Measurements from ENCODE around the gene ITGB3. TPM values are rescaled to one million over a fixed set of nuclear protein-coding genes. Genes with fewer than 3 reads are reported as not detected.

The ITGB3 gene
- total and polyA plus RNA-seq, 9 of the 15 experiments (the other 6 are each of a cell fraction or from before 2014, with no cell fraction given), result 0.08 to 2.6 (median 0.62) TPM; not detected in 1

- peak; percentile 39; the same call in 1 of the 2 replicates for TF ChIP-seq CBFA2T2 (conservative IDR thresholded peaks at IDR 0.05)
- peak; percentile 67; the same call in 1 of the 2 replicates for TF ChIP-seq SPI1 (IDR thresholded peaks at IDR 0.05; ENCODE audit: borderline replicate concordance, low read depth, low read length)
- TF ChIP-seq SMARCE1 (IDR thresholded peaks at IDR 0.05), result peak; percentile 47; the same call in 1 of the 2 replicates
- no peak; the same call in 1 of the 2 replicates for TF ChIP-seq TEAD4 (IDR thresholded peaks at IDR 0.05; ENCODE audit: low read length)
- TF ChIP-seq TEAD4 (CRISPR knock-in tag; IDR thresholded peaks at IDR 0.05; ENCODE audit: borderline replicate concordance), result no peak
- TF ChIP-seq SMARCB1 (IDR thresholded peaks at IDR 0.05; ENCODE audit: insufficient read length, low read depth), result no peak
- TF ChIP-seq ETV1 (tag; conservative IDR thresholded peaks at IDR 0.05; ENCODE audit: low read depth), result peak; percentile 64
- TF ChIP-seq MEF2D (tag; conservative IDR thresholded peaks at IDR 0.05; ENCODE audit: low read depth), result 0 out of 2 replicates have a peak, but pooled peaks have one; percentile 54
- peak; percentile 85 for TF ChIP-seq ZNF584 (CRISPR knock-in tag; IDR thresholded peaks at IDR 0.05; ENCODE audit: low read depth)
- peak; percentile 94 for TF ChIP-seq NFIC (IDR thresholded peaks at IDR 0.05)
- 0 out of 4 replicates have a peak, but pooled peaks of 1 of the 2 experiments have one; percentile 10 for TF ChIP-seq TBL1XR1 (IDR thresholded peaks at IDR 0.05; ENCODE audit: low read length in 2 of 2)
- TF ChIP-seq BHLHE40 (IDR thresholded peaks at IDR 0.05; ENCODE audit: low read length), result 0 out of 2 replicates have a peak, but pooled peaks have one; percentile 13
- 0 out of 2 replicates have a peak, but pooled peaks have one; percentile 16 for TF ChIP-seq STAT5A (IDR thresholded peaks at IDR 0.05; ENCODE audit: borderline replicate concordance, low read length)
- TF ChIP-seq GABPB1 (CRISPR knock-in tag; IDR thresholded peaks at IDR 0.05), result peak; percentile 72
- TF ChIP-seq CBX3 (IDR thresholded peaks at IDR 0.05; ENCODE audit: borderline replicate concordance in 1 of 2, low read length in 2 of 2), result peak in 1 of 2 experiments; percentile 15; a peak in 1 of 3 replicates
- TF ChIP-seq, protein P1, sequence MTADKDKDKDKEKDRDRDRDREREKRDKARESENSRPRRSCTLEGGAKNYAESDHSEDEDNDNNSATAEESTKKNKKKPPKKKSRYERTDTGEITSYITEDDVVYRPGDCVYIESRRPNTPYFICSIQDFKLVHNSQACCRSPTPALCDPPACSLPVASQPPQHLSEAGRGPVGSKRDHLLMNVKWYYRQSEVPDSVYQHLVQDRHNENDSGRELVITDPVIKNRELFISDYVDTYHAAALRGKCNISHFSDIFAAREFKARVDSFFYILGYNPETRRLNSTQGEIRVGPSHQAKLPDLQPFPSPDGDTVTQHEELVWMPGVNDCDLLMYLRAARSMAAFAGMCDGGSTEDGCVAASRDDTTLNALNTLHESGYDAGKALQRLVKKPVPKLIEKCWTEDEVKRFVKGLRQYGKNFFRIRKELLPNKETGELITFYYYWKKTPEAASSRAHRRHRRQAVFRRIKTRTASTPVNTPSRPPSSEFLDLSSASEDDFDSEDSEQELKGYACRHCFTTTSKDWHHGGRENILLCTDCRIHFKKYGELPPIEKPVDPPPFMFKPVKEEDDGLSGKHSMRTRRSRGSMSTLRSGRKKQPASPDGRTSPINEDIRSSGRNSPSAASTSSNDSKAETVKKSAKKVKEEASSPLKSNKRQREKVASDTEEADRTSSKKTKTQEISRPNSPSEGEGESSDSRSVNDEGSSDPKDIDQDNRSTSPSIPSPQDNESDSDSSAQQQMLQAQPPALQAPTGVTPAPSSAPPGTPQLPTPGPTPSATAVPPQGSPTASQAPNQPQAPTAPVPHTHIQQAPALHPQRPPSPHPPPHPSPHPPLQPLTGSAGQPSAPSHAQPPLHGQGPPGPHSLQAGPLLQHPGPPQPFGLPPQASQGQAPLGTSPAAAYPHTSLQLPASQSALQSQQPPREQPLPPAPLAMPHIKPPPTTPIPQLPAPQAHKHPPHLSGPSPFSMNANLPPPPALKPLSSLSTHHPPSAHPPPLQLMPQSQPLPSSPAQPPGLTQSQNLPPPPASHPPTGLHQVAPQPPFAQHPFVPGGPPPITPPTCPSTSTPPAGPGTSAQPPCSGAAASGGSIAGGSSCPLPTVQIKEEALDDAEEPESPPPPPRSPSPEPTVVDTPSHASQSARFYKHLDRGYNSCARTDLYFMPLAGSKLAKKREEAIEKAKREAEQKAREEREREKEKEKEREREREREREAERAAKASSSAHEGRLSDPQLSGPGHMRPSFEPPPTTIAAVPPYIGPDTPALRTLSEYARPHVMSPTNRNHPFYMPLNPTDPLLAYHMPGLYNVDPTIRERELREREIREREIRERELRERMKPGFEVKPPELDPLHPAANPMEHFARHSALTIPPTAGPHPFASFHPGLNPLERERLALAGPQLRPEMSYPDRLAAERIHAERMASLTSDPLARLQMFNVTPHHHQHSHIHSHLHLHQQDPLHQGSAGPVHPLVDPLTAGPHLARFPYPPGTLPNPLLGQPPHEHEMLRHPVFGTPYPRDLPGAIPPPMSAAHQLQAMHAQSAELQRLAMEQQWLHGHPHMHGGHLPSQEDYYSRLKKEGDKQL (CRISPR knock-in tag; IDR thresholded peaks at IDR 0.05; ENCODE audit: borderline replicate concordance), result no peak
- TF ChIP-seq SRF (CRISPR knock-in tag; IDR thresholded peaks at IDR 0.05), result 0 out of 4 replicates have a peak, but pooled peaks of 1 of the 2 experiments have one; percentile 25
- peak in 1 of 2 experiments; percentile 29; a peak in 1 of 4 replicates for TF ChIP-seq RCOR1 (IDR thresholded peaks at IDR 0.05; ENCODE audit: borderline replicate concordance in 1 of 2, low read depth in 2 of 2, low read length in 2 of 2)
- TF ChIP-seq GATAD2A (IDR thresholded peaks at IDR 0.05), result 0 out of 2 replicates have a peak, but pooled peaks have one; percentile 40
- no peak for TF ChIP-seq NR4A1 (CRISPR knock-in tag; IDR thresholded peaks at IDR 0.05)
- TF ChIP-seq NR4A1 (tag; IDR thresholded peaks at IDR 0.05), result no peak
- TF ChIP-seq L3MBTL2 (IDR thresholded peaks at IDR 0.05), result no peak
- TF ChIP-seq TCF3 (CRISPR knock-in tag; IDR thresholded peaks at IDR 0.05), result peak; percentile 43; the same call in 1 of the 2 replicates
- peak; percentile 16; the same call in 1 of the 2 replicates for TF ChIP-seq HDAC2 (IDR thresholded peaks at IDR 0.05)
- 0 out of 2 replicates have a peak, but pooled peaks have one; percentile 50 for TF ChIP-seq NFRKB (IDR thresholded peaks at IDR 0.05; ENCODE audit: low read depth)
Observed at GRCh38 chr17:47239967-47240651, 13.5 kb upstream of the ITGB3 start (continued).
